Activated effector memory CD4-positive, alpha-beta T cell treated with anti-CD3 and anti-CD28 coated beads, Interleukin-2, amount 50 U/mL, for 16 hours (primary cell): Measurements from ENCODE around the gene HPS4.

Experiments used
- DNase-seq: peaks from one replicate; pipeline ENCODE4 v3.0.0-alpha.2; 2020

The HPS4 gene

GRCh38 chr22:26494506-26494905, 10.9 kb upstream of the HPS4 start:
- no peak for DNase-seq

GRCh38 chr22:26492220-26492619, 8.6 kb upstream of the HPS4 start:
- no peak for DNase-seq

GRCh38 chr22:26489447-26490036, 6.0 kb upstream of the HPS4 start:
- DNase-seq: no peak

GRCh38 chr22:26487996-26488395, 4.4 kb upstream of the HPS4 start:
- DNase-seq: no peak

- DNase-seq: no peak
Observed at GRCh38 chr22:26486394-26486793, 2.8 kb upstream of the HPS4 start.

GRCh38 chr22:26485806-26486390, 2.3 kb upstream of the HPS4 start:
- DNase-seq: peak; percentile 42

GRCh38 chr22:26485013-26485412, 1.4 kb upstream of the HPS4 start:
- DNase-seq: peak; percentile 33

- no peak for DNase-seq
Observed at GRCh38 chr22:26484360-26484706, 750 bp upstream of the HPS4 start.

GRCh38 chr22:26483043-26483438, 542 bp downstream of the HPS4 start:
- DNase-seq: no peak

- no peak for DNase-seq
Observed at GRCh38 chr22:26482161-26482560, 1.4 kb downstream of the HPS4 start.

- no peak for DNase-seq
Observed at GRCh38 chr22:26481694-26482093, 1.9 kb downstream of the HPS4 start.

- no peak for DNase-seq
Observed at GRCh38 chr22:26481112-26481693, 2.4 kb downstream of the HPS4 start.

- no peak for DNase-seq
Observed at GRCh38 chr22:26480611-26480932, 3.0 kb downstream of the HPS4 start.

- no peak for DNase-seq
Observed at GRCh38 chr22:26479792-26480610, 3.6 kb downstream of the HPS4 start.

GRCh38 chr22:26479043-26479791, 4.4 kb downstream of the HPS4 start:
- no peak for DNase-seq

- no peak for DNase-seq
Observed at GRCh38 chr22:26477341-26477731, 6.2 kb downstream of the HPS4 start.

GRCh38 chr22:26476705-26477340, 6.8 kb downstream of the HPS4 start:
- DNase-seq: no peak

GRCh38 chr22:26474682-26475081, 8.9 kb downstream of the HPS4 start:
- no peak for DNase-seq

- DNase-seq: no peak
Observed at GRCh38 chr22:26471522-26471921, 12.1 kb downstream of the HPS4 start.

- no peak for DNase-seq
Observed at GRCh38 chr22:26470807-26471206, 12.8 kb downstream of the HPS4 start.

GRCh38 chr22:26466196-26466595, 17.4 kb downstream of the HPS4 start:
- DNase-seq: no peak

GRCh38 chr22:26464312-26464711, 19.3 kb downstream of the HPS4 start:
- DNase-seq: no peak

GRCh38 chr22:26463688-26464087, 19.9 kb downstream of the HPS4 start:
- DNase-seq: no peak
